Natural killer cell (primary cell): ENCODE measurements around the gene PTPRB. TPM values are rescaled to one million over a fixed set of nuclear protein-coding genes. Genes with fewer than 3 reads are reported as not detected.

ENCODE experiments used
- ATAC-seq, 3 donors: fragments of 150-1000 bp in 2 of 3; fragments of 200-7000 bp in 1 of 3; cut with Tn5 transposase; 1 replicate in 1 of 3; 2 replicates in 2 of 3; pipeline ENCODE4 v1.10.0; 2021; ENCODE audit warnings: mild to moderate bottlenecking in 2 of 3, moderate library complexity in 2 of 3
- DNase-seq, 2 donors: peaks; one replicate each; pipeline versions ENCODE4 v3.0.0 to v3.0.0-alpha.2; 2013 to 2021; ENCODE audit warnings: mixed read lengths in 1 of 2
- H3K27ac ChIP-seq: one replicate; pipeline ENCODE4 v1.5.1; 2013; ENCODE audit warnings: mild to moderate bottlenecking, low read length
- H3K27me3 ChIP-seq: one replicate; pipeline ENCODE4 v1.6.1; 2013; ENCODE audit warnings: low read length; ENCODE audit not compliant: control insufficient read depth, insufficient read depth
- H3K36me3 ChIP-seq: one replicate; pipeline ENCODE4 v1.6.1; 2013; ENCODE audit warnings: low read length; ENCODE audit not compliant: control insufficient read depth, insufficient read depth
- H3K4me1 ChIP-seq: one replicate; pipeline ENCODE4 v1.6.1; 2013; ENCODE audit warnings: low read length; ENCODE audit not compliant: control insufficient read depth, insufficient read depth
- H3K4me3 ChIP-seq: one replicate; pipeline ENCODE4 v1.5.1; 2013; ENCODE audit warnings: low read length
- H3K9me3 ChIP-seq: one replicate; pipeline ENCODE4 v1.6.1; 2013; ENCODE audit warnings: low read length; ENCODE audit not compliant: control insufficient read depth, insufficient read depth
- H3K27ac Mint-ChIP-seq, 2 donors: one replicate each; pipeline ENCODE4 v1.8.0; 2022; ENCODE audit warnings: mild to moderate bottlenecking in 2 of 2, mixed read lengths in 2 of 2, moderate library complexity in 1 of 2
- H3K27me3 Mint-ChIP-seq, 2 donors: one replicate each; pipeline ENCODE4 v1.8.0; 2022; ENCODE audit warnings: low read depth in 2 of 2, mixed read lengths in 2 of 2
- H3K36me3 Mint-ChIP-seq: one replicate; pipeline ENCODE4 v1.8.0; 2022; ENCODE audit warnings: mixed read lengths
- H3K4me1 Mint-ChIP-seq, 2 donors: one replicate each; pipeline ENCODE4 v1.8.0; 2022; ENCODE audit warnings: mixed read lengths in 2 of 2
- H3K4me3 Mint-ChIP-seq: one replicate; pipeline ENCODE4 v1.8.0; 2022; ENCODE audit warnings: mild to moderate bottlenecking, moderate library complexity, mixed read lengths
- H3K9me3 Mint-ChIP-seq, 2 donors: one replicate each; pipeline ENCODE4 v1.8.0; 2022; ENCODE audit warnings: mixed read lengths in 2 of 2
- WGBS: methylation state at CpG from one replicate; pipeline ENCODE4 v1.1.7; 2013; ENCODE audit warnings: missing lambda C conversion rate; ENCODE audit not compliant: insufficient coverage; 5-methylcytosine and 5-hydroxymethylcytosine counted together
- intact Hi-C: fragments of 100-400 bp; cut with micrococcal nuclease; formaldehyde crosslinking; loops from one replicate; pipeline ENCODE4 v1.14.2; 2022
- total RNA-seq, 4 donors: library from RNA; stranded (reverse); fragments of 120-200 nt in 1 of 4; gene quantifications; one replicate each; pipeline versions ENCODE4 v1.2.3 to v1.2.4, GENCODE V29; 2013 to 2022
- TF ChIP-seq, protein P1 (sequence below): fragments of 200-600 bp; IDR thresholded peaks from one replicate; pipeline ENCODE4 v1.8.0; 2022; ENCODE audit warnings: antibody characterized with exemption

PTPRB gene
- total RNA-seq, 3 donors from 2014 or later (not counting 1 experiment from before 2014, with no cell fraction given), result 2.3 to 7.8 (median 5.5) TPM

DNA sequence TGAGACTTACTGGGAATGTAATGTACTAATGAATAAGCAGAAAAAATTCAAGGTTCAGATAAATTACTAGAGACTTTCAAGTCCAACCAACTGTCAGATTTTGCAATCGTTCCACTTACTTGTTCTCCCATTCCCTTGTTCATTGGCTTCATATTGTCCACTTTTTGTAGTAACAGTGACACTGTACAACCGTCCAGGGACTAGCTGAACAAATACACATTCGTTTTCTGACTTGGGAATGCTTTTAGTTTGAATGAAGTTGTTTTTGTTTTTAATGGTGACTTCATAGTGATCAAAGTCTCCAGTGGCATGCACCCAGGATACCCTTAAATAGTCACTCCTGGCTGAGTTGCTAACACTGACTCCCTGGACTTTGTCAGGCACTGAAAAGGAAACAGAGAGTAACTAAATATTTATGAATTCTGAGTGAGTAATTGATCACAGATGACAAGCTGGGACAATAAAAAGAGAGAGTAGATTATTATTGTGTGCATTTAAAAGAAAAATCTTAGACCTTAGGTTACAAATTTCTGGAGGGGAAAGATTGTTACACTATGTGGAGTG, 65.4 kb downstream of the PTPRB start:
- WGBS, result 83% methylated on average over 3 of the region's 3 CpGs
- intact Hi-C loops, result no loop called here
- TF ChIP-seq, protein P1, sequence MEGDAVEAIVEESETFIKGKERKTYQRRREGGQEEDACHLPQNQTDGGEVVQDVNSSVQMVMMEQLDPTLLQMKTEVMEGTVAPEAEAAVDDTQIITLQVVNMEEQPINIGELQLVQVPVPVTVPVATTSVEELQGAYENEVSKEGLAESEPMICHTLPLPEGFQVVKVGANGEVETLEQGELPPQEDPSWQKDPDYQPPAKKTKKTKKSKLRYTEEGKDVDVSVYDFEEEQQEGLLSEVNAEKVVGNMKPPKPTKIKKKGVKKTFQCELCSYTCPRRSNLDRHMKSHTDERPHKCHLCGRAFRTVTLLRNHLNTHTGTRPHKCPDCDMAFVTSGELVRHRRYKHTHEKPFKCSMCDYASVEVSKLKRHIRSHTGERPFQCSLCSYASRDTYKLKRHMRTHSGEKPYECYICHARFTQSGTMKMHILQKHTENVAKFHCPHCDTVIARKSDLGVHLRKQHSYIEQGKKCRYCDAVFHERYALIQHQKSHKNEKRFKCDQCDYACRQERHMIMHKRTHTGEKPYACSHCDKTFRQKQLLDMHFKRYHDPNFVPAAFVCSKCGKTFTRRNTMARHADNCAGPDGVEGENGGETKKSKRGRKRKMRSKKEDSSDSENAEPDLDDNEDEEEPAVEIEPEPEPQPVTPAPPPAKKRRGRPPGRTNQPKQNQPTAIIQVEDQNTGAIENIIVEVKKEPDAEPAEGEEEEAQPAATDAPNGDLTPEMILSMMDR, result no peak
- no peak overlapping the region for H3K4me3 Mint-ChIP-seq
- H3K27ac Mint-ChIP-seq, result no peak overlapping the region
- H3K27me3 ChIP-seq, result no peaks in the 10 kb centered on the region
- H3K4me3 ChIP-seq, result no peak overlapping the region
- DNase-seq (no peak), ATAC-seq (no peak)
- H3K36me3 ChIP-seq, result no peaks in the 10 kb centered on the region
- no peaks in the 10 kb centered on the region for H3K36me3 Mint-ChIP-seq
- no peaks in the 10 kb centered on the region for H3K4me1 ChIP-seq
- no peaks in the 10 kb centered on the region for H3K9me3 Mint-ChIP-seq
- no peak overlapping the region for H3K27ac ChIP-seq
- H3K4me1 Mint-ChIP-seq, result no peaks in the 10 kb centered on the region
- H3K9me3 ChIP-seq, result no peaks in the 10 kb centered on the region
- no peaks in the 10 kb centered on the region for H3K27me3 Mint-ChIP-seq

DNA sequence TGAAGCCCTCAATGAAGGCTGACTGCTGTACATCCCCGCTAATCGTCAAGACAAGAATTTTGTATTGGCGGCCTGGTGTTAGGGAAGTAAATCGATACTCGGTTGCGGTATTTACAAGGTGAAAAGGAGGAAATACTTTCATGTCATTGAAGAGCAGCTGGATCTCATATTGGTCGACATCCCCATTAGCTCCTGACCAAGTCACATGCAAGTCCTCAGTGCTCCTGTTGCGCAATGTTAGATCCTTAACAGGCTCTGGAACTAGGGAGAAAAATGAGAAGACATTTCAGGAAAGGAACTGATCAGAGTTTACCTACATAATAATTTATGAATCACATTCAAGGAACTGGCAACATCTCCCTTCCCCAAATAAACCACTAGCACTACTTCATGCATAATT, 66.2 kb downstream of the PTPRB start:
- no peak for DNase-seq
- Mint-ChIP-seq H3K4me3 (no peak overlapping the region), H3K36me3 (no peaks in the 10 kb centered on the region), H3K27ac (no peak overlapping the region), H3K4me1 (no peaks in the 10 kb centered on the region), H3K27me3 (no peaks in the 10 kb centered on the region), H3K9me3 (no peaks in the 10 kb centered on the region)
- Histone ChIP-seq H3K9me3 (no peaks in the 10 kb centered on the region), H3K4me3 (no peak overlapping the region), H3K4me1 (no peaks in the 10 kb centered on the region), H3K27me3 (no peaks in the 10 kb centered on the region), H3K27ac (no peak overlapping the region), H3K36me3 (no peaks in the 10 kb centered on the region)
- TF ChIP-seq, protein P1, result no peak
- ATAC-seq, result no peak
- 94% methylated on average over 8 of the region's 8 CpGs for WGBS
- intact Hi-C loops, result no loop called here

DNA sequence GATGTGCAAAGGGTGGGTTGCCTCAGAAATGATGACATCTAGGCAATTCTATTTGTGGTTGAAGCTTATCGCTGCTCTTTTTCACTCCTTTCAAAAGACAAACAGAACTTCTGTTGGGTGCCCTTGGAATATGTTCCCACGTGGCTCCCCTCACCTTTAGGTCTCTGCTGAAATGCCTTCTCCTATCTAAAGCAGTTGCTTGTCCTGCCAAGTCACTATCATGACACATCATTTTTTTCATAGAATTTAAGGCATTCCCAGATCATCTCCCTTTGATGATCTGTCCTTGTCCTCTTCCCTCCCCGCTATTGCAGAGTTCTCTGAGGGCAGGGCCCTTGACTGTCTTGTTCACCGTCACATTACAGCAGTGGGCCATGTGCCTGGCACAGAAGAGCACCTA, 75.7 kb downstream of the PTPRB start:
- no peak for DNase-seq
- Histone ChIP-seq H3K27ac (no peak overlapping the region), H3K36me3 (no peaks in the 10 kb centered on the region), H3K4me1 (no peaks in the 10 kb centered on the region), H3K27me3 (peaks cover 3% of the 10 kb centered on the region), H3K9me3 (no peaks in the 10 kb centered on the region), H3K4me3 (no peak overlapping the region)
- Mint-ChIP-seq H3K36me3 (no peaks in the 10 kb centered on the region), H3K9me3 (no peaks in the 10 kb centered on the region), H3K4me3 (no peak overlapping the region), H3K27ac (no peak overlapping the region), H3K27me3 (no peaks in the 10 kb centered on the region), H3K4me1 (no peaks in the 10 kb centered on the region)
- TF ChIP-seq, protein P1, result no peak
- intact Hi-C loops, result no loop called here
- no peak for ATAC-seq
- WGBS, result 78% methylated on average over 4 of the region's 4 CpGs

DNA sequence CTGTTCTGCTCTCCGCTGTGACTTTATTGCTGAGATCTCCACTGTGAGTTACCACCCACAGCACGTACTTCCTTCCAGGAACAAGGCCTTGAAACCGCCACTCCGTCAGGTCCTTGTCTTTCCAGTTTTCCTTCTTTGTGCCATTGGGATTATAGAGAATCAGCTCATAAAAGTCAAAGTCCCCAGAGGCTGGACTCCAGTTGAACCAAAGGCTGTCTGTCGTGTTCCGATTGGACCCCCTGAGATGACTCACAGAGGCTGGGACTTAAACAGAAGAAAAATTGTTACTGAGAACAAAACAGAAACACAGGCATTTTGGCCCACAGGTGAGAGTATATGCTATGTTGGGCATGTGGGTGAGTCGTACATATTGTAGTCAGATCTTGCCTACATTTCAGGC, 76.6 kb downstream of the PTPRB start:
- Mint-ChIP-seq H3K27ac (no peak overlapping the region), H3K4me3 (no peak overlapping the region), H3K27me3 (no peaks in the 10 kb centered on the region), H3K4me1 (no peaks in the 10 kb centered on the region), H3K36me3 (no peaks in the 10 kb centered on the region), H3K9me3 (no peaks in the 10 kb centered on the region)
- Histone ChIP-seq H3K9me3 (no peaks in the 10 kb centered on the region), H3K27ac (no peak overlapping the region), H3K36me3 (no peaks in the 10 kb centered on the region), H3K27me3 (peaks cover 3% of the 10 kb centered on the region), H3K4me3 (no peak overlapping the region), H3K4me1 (no peaks in the 10 kb centered on the region)
- TF ChIP-seq, protein P1, result no peak
- intact Hi-C loops, result no loop called here
- DNase-seq (no peak), ATAC-seq (no peak)
- WGBS, result 90% methylated on average over 7 of the region's 7 CpGs
